Naive thymus-derived CD4-positive, alpha-beta T cell (primary cell): ENCODE results near the gene FIBIN. TPM values are rescaled to one million over a fixed set of nuclear protein-coding genes. Genes with fewer than 3 reads are reported as not detected.

Experiments
- ATAC-seq: fragments of 150-1000 bp; cut with Tn5 transposase; 2 replicates; pipeline ENCODE4 v1.10.0; 2021; ENCODE audit warnings: mild to moderate bottlenecking, moderate library complexity
- CTCF ChIA-PET: fragments of 350-600 bp; sonication (Branson Sonifier 250); formaldehyde crosslinking; loops from one replicate; lab custom pipeline; 2021; ENCODE audit warnings: antibody characterized with exemption; lab: Charles Lee
- POLR2A ChIA-PET: fragments of 350-600 bp; sonication (Branson Sonifier 250); formaldehyde crosslinking; loops from one replicate; lab custom pipeline; 2021; ENCODE audit warnings: antibody characterized with exemption, inconsistent platforms; lab: Charles Lee
- DNase-seq, 9 donors: peaks; one replicate each; pipeline versions ENCODE4 v3.0.0 to v3.0.0-alpha.2; 2020 to 2022; ENCODE audit warnings: mixed read lengths in 1 of 9
- H3K27ac ChIP-seq: one replicate; pipeline ENCODE4 v1.7.0; 2013; ENCODE audit warnings: mild to moderate bottlenecking, low read depth, low read length, moderate library complexity
- H3K27me3 ChIP-seq, 2 donors: one replicate each; pipeline ENCODE4 v1.7.0; 2013; ENCODE audit warnings: low read length in 2 of 2, mild to moderate bottlenecking in 2 of 2, moderate library complexity in 2 of 2; ENCODE audit not compliant: control insufficient read depth in 2 of 2, insufficient read depth in 2 of 2
- H3K36me3 ChIP-seq, 3 experiments: 1 replicate in 2 of 3; 2 replicates in 1 of 3; pipeline ENCODE4 v1.7.0; 2013; ENCODE audit warnings: low read length in 3 of 3, mild to moderate bottlenecking in 3 of 3, moderate library complexity in 1 of 3; ENCODE audit not compliant: insufficient read depth in 3 of 3, control insufficient read depth in 2 of 3
- H3K4me1 ChIP-seq, 2 donors: one replicate each; pipeline ENCODE4 v1.7.0; 2013; ENCODE audit warnings: low read length in 2 of 2, mild to moderate bottlenecking in 2 of 2, moderate library complexity in 1 of 2; ENCODE audit not compliant: control insufficient read depth in 2 of 2, insufficient read depth in 2 of 2
- H3K4me3 ChIP-seq: 2 replicates; pipeline ENCODE4 v1.7.0; 2013; ENCODE audit warnings: mild to moderate bottlenecking, low read length
- H3K9me3 ChIP-seq, 3 experiments: 1 replicate in 2 of 3; 2 replicates in 1 of 3; pipeline ENCODE4 v1.7.0; 2013; ENCODE audit warnings: low read length in 3 of 3; ENCODE audit not compliant: control insufficient read depth in 2 of 3
- H3K27ac Mint-ChIP-seq, 9 donors: one replicate each; pipeline ENCODE4 v1.8.0; 2020 to 2022; ENCODE audit warnings: mixed read lengths in 9 of 9, mild to moderate bottlenecking in 8 of 9, moderate library complexity in 5 of 9, inconsistent platforms in 2 of 9
- H3K27me3 Mint-ChIP-seq, 5 donors: one replicate each; pipeline ENCODE4 v1.8.0; 2021 to 2022; ENCODE audit warnings: mixed read lengths in 5 of 5, mild to moderate bottlenecking in 1 of 5
- H3K36me3 Mint-ChIP-seq, 5 donors: one replicate each; pipeline ENCODE4 v1.8.0; 2020 to 2022; ENCODE audit warnings: mixed read lengths in 5 of 5, mild to moderate bottlenecking in 3 of 5, inconsistent platforms in 1 of 5
- H3K4me1 Mint-ChIP-seq, 7 donors: one replicate each; pipeline ENCODE4 v1.8.0; 2020 to 2022; ENCODE audit warnings: mixed read lengths in 7 of 7, mild to moderate bottlenecking in 3 of 7, inconsistent platforms in 1 of 7
- H3K4me3 Mint-ChIP-seq, 10 donors: one replicate each; pipeline ENCODE4 v1.8.0; 2020 to 2022; ENCODE audit warnings: mild to moderate bottlenecking in 10 of 10, mixed read lengths in 10 of 10, moderate library complexity in 6 of 10, inconsistent platforms in 2 of 10
- H3K9me3 Mint-ChIP-seq, 11 donors: one replicate each; pipeline ENCODE4 v1.8.0; 2020 to 2022; ENCODE audit warnings: mixed read lengths in 11 of 11, mild to moderate bottlenecking in 4 of 11, inconsistent platforms in 1 of 11, moderate library complexity in 1 of 11
- intact Hi-C, 2 donors: fragments of 100-400 bp; cut with micrococcal nuclease; formaldehyde crosslinking; loops; one replicate each; pipeline ENCODE4 v1.15.1; 2023
- polyA plus RNA-seq, 2 donors: library from polyadenylated mRNA; unstranded; fragments of 300-500 nt; fragmentation: Illumina TruSeq; gene quantifications; one replicate each; pipeline ENCODE4 v1.2.3, GENCODE V29; 2021
- total RNA-seq, 6 experiments: library from RNA in 5 of 6; stranded (reverse) in 5 of 6; gene quantifications; 1 replicate in 5 of 6; 2 replicates in 1 of 6; pipeline ENCODE4 v1.2.3 and lab custom pipeline; 2021 to 2026

Gene FIBIN
- total and polyA plus RNA-seq, 7 experiments from 2014 or later, result not detected

DNA sequence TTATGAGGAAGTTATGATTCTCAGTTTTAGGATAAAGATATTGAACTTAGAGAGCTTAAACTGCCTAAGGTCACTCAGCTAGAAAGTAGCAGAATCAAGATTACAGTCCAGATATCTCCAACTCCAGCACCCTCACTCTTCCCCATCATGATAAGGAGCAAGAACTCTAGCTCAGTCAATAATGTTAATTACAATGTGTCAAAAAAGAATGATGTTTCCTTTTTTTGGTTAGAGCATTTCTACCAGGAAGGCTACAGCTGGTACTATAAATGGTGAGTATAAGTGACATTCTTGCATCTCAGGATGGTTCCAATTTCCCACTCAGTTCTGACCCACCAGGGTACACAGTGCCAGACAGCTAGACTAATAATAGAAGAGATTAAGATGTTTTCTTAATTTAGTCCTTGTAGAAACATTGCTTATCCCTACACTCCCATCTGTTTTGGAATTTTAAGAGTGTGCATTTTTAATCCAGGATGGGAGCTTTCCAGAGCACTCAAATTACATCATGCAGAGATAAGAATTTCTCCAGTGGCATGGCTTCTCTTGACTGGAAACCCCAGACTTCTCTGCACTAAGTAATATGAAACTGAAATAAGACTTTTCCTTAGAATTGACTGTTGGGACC lies 25.1 kb downstream of the FIBIN start:
- Mint-ChIP-seq H3K9me3 (peaks cover 0 to 9% (median 0%) of the 10 kb centered on the region in 11 donors), H3K4me1 (no peaks in the 10 kb centered on the region)
- intact Hi-C loops, result no loop called here

DNA sequence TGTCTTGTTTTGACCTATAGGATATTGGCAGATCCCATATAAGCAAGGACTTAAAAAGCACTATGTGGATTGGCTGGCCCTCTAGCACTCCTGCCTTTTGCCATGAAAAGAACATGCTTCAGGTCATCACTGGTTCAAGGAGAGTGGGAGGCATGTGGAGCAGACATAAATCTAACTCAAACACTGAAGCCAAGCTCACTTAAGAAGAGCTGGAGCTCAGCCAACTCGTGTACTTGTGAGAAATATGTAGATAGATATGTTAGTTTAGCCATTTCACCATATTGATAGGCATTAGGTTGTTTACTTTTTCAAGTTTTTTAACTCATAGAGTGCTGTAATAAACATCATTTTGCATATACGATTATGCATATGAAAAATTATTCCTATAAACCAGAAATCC lies 26.8 kb downstream of the FIBIN start:
- Mint-ChIP-seq H3K9me3 (peaks cover 0 to 10% (median 3%) of the 10 kb centered on the region in 11 donors), H3K4me1 (no peaks in the 10 kb centered on the region), H3K4me3 (no peak overlapping the region), H3K36me3 (no peaks in the 10 kb centered on the region), H3K27ac (no peak overlapping the region), H3K27me3 (no peaks in the 10 kb centered on the region)
- Histone ChIP-seq H3K36me3 (no peaks in the 10 kb centered on the region), H3K4me1 (no peaks in the 10 kb centered on the region), H3K4me3 (no peak overlapping the region), H3K9me3 (no peaks in the 10 kb centered on the region), H3K27me3 (no peaks in the 10 kb centered on the region), H3K27ac (no peak overlapping the region)
- DNase-seq, result no peak
- POLR2A ChIA-PET, result no interaction called here
- intact Hi-C loops, result no loop called here
- CTCF ChIA-PET, result no interaction called here
- no peak for ATAC-seq

More for the DNA sequence above, 25.1 kb downstream of the FIBIN start:
- Mint-ChIP-seq H3K4me3 (no peak overlapping the region), H3K27me3 (no peaks in the 10 kb centered on the region), H3K27ac (no peak overlapping the region), H3K36me3 (no peaks in the 10 kb centered on the region)
- DNase-seq (no peak), ATAC-seq (no peak)
- CTCF ChIA-PET, result no interaction called here
- H3K27ac ChIP-seq, result no peak overlapping the region
- H3K27me3 ChIP-seq, result no peaks in the 10 kb centered on the region
- H3K9me3 ChIP-seq, result no peaks in the 10 kb centered on the region
- POLR2A ChIA-PET, result interaction anchor here (0.7 kb wide), 1 partner anchor 38 kb away, joined by 4 read pairs; no protein-coding TSS in a partner anchor
- no peaks in the 10 kb centered on the region for H3K36me3 ChIP-seq
- no peaks in the 10 kb centered on the region for H3K4me1 ChIP-seq
- H3K4me3 ChIP-seq, result no peak overlapping the region

DNA sequence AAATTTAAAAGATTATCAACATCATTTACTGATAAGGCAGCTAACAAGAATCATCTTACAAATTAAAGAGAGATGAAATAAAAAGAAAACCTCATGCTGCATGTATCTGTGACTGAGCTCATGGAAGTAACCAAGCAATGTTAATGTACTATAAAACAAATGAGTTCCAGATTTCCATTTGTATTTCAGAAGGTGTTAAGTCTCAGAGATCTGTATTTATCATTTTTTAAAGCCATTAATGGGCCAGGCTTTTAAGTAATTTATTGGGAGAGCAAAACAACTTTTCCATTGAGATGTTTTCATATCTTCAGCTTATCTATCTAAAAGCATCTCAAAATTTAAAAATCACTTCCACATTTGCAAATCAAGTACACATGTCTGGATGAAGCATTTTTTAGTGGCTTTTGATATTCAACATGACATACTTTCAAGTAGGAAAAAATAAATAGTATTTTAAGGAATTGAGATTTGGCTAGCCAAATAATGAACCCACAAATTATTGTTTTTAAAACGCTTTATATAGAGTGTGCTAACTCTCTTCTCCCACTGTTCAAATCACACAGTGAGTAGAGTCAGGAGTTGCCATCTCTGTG lies 28.8 kb downstream of the FIBIN start:
- H3K27ac Mint-ChIP-seq, result no peak overlapping the region
- no peak overlapping the region for H3K4me3 ChIP-seq
- H3K27me3 ChIP-seq, result no peaks in the 10 kb centered on the region
- no peaks in the 10 kb centered on the region for H3K36me3 Mint-ChIP-seq
- ChIA-PET POLR2A (no interaction called here), CTCF (no interaction called here)
- no peaks in the 10 kb centered on the region for H3K4me1 Mint-ChIP-seq
- no peaks in the 10 kb centered on the region for H3K4me1 ChIP-seq
- H3K9me3 ChIP-seq, result no peaks in the 10 kb centered on the region
- H3K9me3 Mint-ChIP-seq, result peaks cover 0 to 17% (median 4%) of the 10 kb centered on the region in 11 donors
- H3K4me3 Mint-ChIP-seq, result no peak overlapping the region
- intact Hi-C loops, result no loop called here
- DNase-seq (no peak), ATAC-seq (no peak)
- no peaks in the 10 kb centered on the region for H3K27me3 Mint-ChIP-seq
- no peaks in the 10 kb centered on the region for H3K36me3 ChIP-seq
- H3K27ac ChIP-seq, result no peak overlapping the region

DNA sequence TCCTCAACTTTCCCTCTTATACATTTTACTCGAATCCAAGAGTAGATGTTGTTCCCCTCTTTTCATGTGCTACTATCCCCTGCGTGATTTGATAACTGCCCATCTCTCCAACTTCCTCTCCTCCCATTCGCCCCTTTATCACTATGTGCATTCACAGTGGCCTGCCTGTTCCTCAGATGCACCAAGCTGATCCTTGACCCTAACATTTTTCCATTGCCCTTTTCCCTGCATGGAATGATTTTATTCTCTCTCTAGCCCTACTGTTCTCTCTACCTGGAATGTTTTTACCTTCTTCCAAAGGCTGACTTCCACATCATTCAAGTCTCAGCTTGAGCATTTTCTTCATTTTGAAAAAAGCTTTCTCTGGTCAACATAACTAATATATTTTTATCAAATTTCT lies 31.0 kb downstream of the FIBIN start:
- ATAC-seq (no peak), DNase-seq (no peak)
- no peak overlapping the region for H3K27ac ChIP-seq
- Mint-ChIP-seq H3K27ac (no peak overlapping the region), H3K9me3 (peaks cover 0 to 14% (median 4%) of the 10 kb centered on the region in 11 donors), H3K4me3 (no peak overlapping the region), H3K36me3 (no peaks in the 10 kb centered on the region), H3K27me3 (no peaks in the 10 kb centered on the region), H3K4me1 (no peaks in the 10 kb centered on the region)
- H3K36me3 ChIP-seq, result no peaks in the 10 kb centered on the region
- CTCF ChIA-PET, result no interaction called here
- intact Hi-C loops, result no loop called here
- no peaks in the 10 kb centered on the region for H3K27me3 ChIP-seq
- no peaks in the 10 kb centered on the region for H3K9me3 ChIP-seq
- POLR2A ChIA-PET, result no interaction called here
- H3K4me1 ChIP-seq, result no peaks in the 10 kb centered on the region
- H3K4me3 ChIP-seq, result no peak overlapping the region

DNA sequence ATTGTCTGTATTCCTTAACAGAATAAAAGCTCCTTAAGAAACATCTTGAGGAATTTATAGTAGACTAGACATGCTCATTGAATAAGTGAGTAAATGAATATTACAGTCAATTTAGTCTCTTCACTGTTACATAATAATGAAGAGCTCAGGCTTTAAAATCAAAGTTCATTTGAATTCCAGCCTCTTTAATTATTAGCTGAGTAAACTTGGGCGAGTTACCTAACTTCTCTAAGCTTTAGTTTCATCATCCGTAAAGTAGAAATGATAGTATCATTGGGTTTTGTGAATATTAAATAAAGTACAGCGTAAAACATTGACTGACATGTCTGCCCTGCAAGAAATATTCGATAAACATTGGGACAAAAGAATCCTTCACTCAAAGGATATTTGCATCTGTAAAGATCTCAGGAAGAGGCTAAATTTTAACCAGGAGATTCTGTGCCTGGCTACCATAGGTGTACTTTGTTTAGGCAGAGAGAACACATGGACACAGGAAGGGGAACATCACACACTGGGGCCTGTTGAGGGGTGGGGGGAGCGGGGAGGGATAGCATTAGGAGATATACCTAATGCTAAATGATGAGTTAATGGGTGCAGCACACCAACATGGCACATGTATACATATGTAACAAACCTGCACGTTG lies 31.5 kb downstream of the FIBIN start:
- ChIA-PET CTCF (no interaction called here), POLR2A (no interaction called here)
- no peaks in the 10 kb centered on the region for H3K27me3 Mint-ChIP-seq
- H3K4me3 Mint-ChIP-seq, result no peak overlapping the region
- peaks cover 0 to 12% (median 3%) of the 10 kb centered on the region in 11 donors for H3K9me3 Mint-ChIP-seq
- H3K27me3 ChIP-seq, result no peaks in the 10 kb centered on the region
- H3K36me3 Mint-ChIP-seq, result no peaks in the 10 kb centered on the region
- DNase-seq (no peak), ATAC-seq (no peak)
- H3K4me1 Mint-ChIP-seq, result no peaks in the 10 kb centered on the region
- H3K9me3 ChIP-seq, result no peaks in the 10 kb centered on the region
- no peak overlapping the region for H3K27ac Mint-ChIP-seq
- no peaks in the 10 kb centered on the region for H3K36me3 ChIP-seq
- H3K4me1 ChIP-seq, result no peaks in the 10 kb centered on the region
- no peak overlapping the region for H3K27ac ChIP-seq
- H3K4me3 ChIP-seq, result no peak overlapping the region
- intact Hi-C loops, result no loop called here

DNA sequence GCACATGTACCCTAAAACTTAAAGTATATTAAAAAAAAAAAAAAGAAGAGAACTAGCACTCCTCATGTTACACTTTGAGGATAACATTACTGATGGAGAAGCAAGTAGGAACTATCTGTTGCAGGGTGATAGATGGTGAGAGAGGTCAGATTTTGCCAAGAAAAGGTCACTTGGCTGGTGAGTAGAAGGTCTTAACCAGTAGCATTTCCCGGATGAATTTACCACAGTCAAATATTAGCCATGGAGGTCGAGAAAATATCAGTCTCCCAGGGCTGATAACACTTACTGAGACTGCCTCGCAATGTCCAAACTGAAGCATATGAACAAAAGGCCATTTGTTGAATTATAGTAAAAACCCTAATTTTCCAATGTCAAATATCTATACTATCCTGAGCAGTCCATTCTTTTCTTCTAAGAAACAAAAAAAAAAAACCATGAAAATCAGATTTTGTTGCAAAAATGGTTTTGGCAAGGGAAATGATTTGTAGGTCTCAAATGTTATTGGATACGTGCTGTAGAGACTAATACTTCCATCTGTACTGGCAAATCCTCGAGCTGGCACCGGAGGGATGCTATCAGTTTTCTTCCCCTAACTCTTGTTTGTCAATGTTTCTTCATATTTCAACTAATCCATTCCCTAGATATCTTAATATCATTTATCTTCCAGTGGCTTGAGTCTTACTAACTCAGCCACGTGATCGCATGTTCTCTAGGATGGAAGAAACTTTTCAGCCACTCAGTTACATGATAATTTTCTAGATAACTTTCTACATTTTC lies 32.2 kb downstream of the FIBIN start:
- CTCF ChIA-PET, result no interaction called here

More for the DNA sequence above, 32.2 kb downstream of the FIBIN start:
- H3K27ac Mint-ChIP-seq, result no peak overlapping the region
- H3K9me3 ChIP-seq, result no peaks in the 10 kb centered on the region
- no peaks in the 10 kb centered on the region for H3K4me1 ChIP-seq
- DNase-seq (no peak), ATAC-seq (no peak)
- intact Hi-C loops, result no loop called here
- no peak overlapping the region for H3K4me3 ChIP-seq
- H3K27me3 Mint-ChIP-seq, result no peaks in the 10 kb centered on the region
- H3K36me3 ChIP-seq, result no peaks in the 10 kb centered on the region
- peaks cover 0 to 12% (median 3%) of the 10 kb centered on the region in 11 donors for H3K9me3 Mint-ChIP-seq
- H3K27ac ChIP-seq, result no peak overlapping the region
- H3K4me3 Mint-ChIP-seq, result no peak overlapping the region
- POLR2A ChIA-PET, result interaction anchor here (0.5 kb wide), 1 partner anchor 17 kb away, joined by 3 read pairs; no protein-coding TSS in a partner anchor
- H3K36me3 Mint-ChIP-seq, result no peaks in the 10 kb centered on the region
- H3K4me1 Mint-ChIP-seq, result no peaks in the 10 kb centered on the region
- no peaks in the 10 kb centered on the region for H3K27me3 ChIP-seq
